ENCODE results near the gene NHSL2. TPM values are rescaled to one million over a fixed set of nuclear protein-coding genes. Genes with fewer than 3 reads are reported as not detected.

Gene NHSL2
- total and polyA plus RNA-seq, 2 of the 13 experiments (the other 11 are each of a cell fraction or from before 2014, with no cell fraction given): not detected

DNA sequence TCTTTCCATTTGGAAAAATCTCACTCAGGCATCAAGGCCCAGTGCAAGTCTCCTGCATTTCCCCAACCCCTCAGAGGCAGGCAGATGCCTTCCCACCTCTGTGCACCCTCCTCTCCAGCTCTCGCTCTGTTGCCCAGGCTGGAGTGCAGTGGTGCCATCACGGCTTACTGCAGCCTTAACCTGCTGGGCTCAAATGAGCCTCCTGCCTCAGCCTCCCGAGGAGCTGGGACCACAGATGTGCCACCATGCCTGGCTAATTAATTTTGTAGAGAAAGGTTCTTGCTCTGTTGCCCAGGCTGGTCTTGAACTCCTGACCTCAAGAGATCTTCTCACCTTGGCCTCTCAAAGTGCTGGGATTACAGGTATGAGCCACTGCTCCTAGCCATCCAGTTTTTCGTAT lies 95.8 kb downstream of the NHSL2 start (continued):
- TF ChIP-seq MAFK (conservative IDR thresholded peaks at IDR 0.05 in 1 of 2, IDR thresholded peaks at IDR 0.05 in 1 of 2; ENCODE audit: low read length in 2 of 2) (no peak), ZNF251 (CRISPR knock-in tag; IDR thresholded peaks at IDR 0.05) (no peak), PCBP1 (IDR thresholded peaks at IDR 0.05; ENCODE audit: borderline replicate concordance, low read depth, low read length) (no peak), KDM3A (CRISPR knock-in tag; IDR thresholded peaks at IDR 0.05; ENCODE audit: low read depth) (no peak), SMC3 (IDR thresholded peaks at IDR 0.05; ENCODE audit: low read length) (no peak), NFIC (IDR thresholded peaks at IDR 0.05; ENCODE audit: low read length) (no peak), U2AF2 (IDR thresholded peaks at IDR 0.05; ENCODE audit: low read depth, low read length) (no peak), ZBTB21 (CRISPR knock-in tag; IDR thresholded peaks at IDR 0.05) (no peak)
- TF ChIP-seq, protein P1, sequence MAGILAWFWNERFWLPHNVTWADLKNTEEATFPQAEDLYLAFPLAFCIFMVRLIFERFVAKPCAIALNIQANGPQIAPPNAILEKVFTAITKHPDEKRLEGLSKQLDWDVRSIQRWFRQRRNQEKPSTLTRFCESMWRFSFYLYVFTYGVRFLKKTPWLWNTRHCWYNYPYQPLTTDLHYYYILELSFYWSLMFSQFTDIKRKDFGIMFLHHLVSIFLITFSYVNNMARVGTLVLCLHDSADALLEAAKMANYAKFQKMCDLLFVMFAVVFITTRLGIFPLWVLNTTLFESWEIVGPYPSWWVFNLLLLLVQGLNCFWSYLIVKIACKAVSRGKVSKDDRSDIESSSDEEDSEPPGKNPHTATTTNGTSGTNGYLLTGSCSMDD (CRISPR knock-in tag; IDR thresholded peaks at IDR 0.05): no peak

DNA sequence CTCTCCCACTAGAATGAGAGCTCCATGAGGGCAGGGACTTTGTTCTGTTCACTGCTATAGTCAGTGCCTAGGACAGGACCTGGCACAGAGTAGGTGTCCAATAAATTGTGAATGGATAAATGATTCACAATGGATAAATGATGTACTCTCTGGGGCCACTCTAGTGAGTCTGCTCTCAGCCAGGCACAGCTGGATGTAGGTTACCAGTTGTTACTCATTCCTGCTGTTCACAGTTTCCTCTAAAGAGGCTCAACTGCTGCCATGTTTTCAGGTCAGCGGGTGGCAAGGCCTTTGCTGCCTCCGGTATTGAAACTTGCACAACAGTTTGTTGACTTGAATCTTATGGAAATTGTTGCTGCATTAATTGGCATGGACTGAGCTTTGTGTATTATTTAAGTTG lies 99.1 kb downstream of the NHSL2 start:
- in situ Hi-C loops (cut with HindIII; ENCODE audit: extremely low pct_ligation_motif_present, low pct_unique_long_range_greater_than_20kb): no loop called here
- TF ChIP-seq ZNF44 (CRISPR knock-in tag; IDR thresholded peaks at IDR 0.05): no peak
- TF ChIP-seq, protein P2, sequence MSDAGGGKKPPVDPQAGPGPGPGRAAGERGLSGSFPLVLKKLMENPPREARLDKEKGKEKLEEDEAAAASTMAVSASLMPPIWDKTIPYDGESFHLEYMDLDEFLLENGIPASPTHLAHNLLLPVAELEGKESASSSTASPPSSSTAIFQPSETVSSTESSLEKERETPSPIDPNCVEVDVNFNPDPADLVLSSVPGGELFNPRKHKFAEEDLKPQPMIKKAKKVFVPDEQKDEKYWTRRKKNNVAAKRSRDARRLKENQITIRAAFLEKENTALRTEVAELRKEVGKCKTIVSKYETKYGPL (CRISPR knock-in tag; IDR thresholded peaks at IDR 0.05): no peak
- TF ChIP-seq, protein P3, sequence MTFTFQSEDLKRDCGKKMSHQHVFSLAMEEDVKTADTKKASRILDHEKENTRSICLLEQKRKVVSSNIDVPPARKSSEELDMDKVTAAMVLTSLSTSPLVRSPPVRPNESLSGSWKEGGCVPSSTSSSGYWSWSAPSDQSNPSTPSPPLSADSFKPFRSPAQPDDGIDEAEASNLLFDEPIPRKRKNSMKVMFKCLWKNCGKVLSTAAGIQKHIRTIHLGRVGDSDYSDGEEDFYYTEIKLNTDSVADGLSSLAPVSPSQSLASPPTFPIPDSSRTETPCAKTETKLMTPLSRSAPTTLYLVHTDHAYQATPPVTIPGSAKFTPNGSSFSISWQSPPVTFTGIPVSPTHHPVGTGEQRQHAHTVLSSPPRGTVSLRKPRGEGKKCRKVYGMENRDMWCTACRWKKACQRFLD (CRISPR knock-in tag; IDR thresholded peaks at IDR 0.05; ENCODE audit: borderline replicate concordance): no peak
- TF ChIP-seq ZSCAN22 (CRISPR knock-in tag; IDR thresholded peaks at IDR 0.05): no peak
- no peak for TF ChIP-seq GATAD2A (CRISPR knock-in tag; IDR thresholded peaks at IDR 0.05)
- TF ChIP-seq SETDB1 (CRISPR knock-in tag; IDR thresholded peaks at IDR 0.05; ENCODE audit: borderline replicate concordance): no peak
- no peak for TF ChIP-seq FLYWCH1 (CRISPR knock-in tag; IDR thresholded peaks at IDR 0.05)
- TF ChIP-seq, protein P4, sequence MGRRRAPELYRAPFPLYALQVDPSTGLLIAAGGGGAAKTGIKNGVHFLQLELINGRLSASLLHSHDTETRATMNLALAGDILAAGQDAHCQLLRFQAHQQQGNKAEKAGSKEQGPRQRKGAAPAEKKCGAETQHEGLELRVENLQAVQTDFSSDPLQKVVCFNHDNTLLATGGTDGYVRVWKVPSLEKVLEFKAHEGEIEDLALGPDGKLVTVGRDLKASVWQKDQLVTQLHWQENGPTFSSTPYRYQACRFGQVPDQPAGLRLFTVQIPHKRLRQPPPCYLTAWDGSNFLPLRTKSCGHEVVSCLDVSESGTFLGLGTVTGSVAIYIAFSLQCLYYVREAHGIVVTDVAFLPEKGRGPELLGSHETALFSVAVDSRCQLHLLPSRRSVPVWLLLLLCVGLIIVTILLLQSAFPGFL (CRISPR knock-in tag; IDR thresholded peaks at IDR 0.05): no peak
- no peak for TF ChIP-seq ATM (IDR thresholded peaks at IDR 0.05; ENCODE audit: borderline replicate concordance)
- no peak for TF ChIP-seq MEIS1 (CRISPR knock-in tag; IDR thresholded peaks at IDR 0.05; ENCODE audit: borderline replicate concordance)
- TF ChIP-seq SP2 (CRISPR knock-in tag; IDR thresholded peaks at IDR 0.05): no peak
- TF ChIP-seq, protein P5, sequence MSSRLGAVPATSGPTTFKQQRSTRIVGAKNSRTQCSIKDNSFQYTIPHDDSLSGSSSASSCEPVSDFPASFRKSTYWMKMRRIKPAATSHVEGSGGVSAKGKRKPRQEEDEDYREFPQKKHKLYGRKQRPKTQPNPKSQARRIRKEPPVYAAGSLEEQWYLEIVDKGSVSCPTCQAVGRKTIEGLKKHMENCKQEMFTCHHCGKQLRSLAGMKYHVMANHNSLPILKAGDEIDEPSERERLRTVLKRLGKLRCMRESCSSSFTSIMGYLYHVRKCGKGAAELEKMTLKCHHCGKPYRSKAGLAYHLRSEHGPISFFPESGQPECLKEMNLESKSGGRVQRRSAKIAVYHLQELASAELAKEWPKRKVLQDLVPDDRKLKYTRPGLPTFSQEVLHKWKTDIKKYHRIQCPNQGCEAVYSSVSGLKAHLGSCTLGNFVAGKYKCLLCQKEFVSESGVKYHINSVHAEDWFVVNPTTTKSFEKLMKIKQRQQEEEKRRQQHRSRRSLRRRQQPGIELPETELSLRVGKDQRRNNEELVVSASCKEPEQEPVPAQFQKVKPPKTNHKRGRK (CRISPR knock-in tag; IDR thresholded peaks at IDR 0.05): no peak

More for the DNA sequence above, 99.1 kb downstream of the NHSL2 start:
- Histone ChIP-seq H3K4me1 (ENCODE audit: insufficient read depth, low read length) (no peaks in the 10 kb centered on the region), H3K36me3 (replicated peaks in 1 of 2; ENCODE audit: control insufficient read depth in 1 of 2, insufficient read depth in 2 of 2, low read length in 2 of 2) (no peaks in the 10 kb centered on the region), H3K79me2 (ENCODE audit: insufficient read depth, low read length) (no peaks in the 10 kb centered on the region), H4K20me1 (ENCODE audit: insufficient read depth, low read length) (no peaks in the 10 kb centered on the region), H3K9me3 (ENCODE audit: low read length) (no peaks in the 10 kb centered on the region), H3K27ac (ENCODE audit: extremely low read length, insufficient read depth, low read length) (no peak overlapping the region), H3K4me2 (ENCODE audit: low read depth, low read length) (no peak overlapping the region), H3K9ac (ENCODE audit: insufficient read depth, low read depth, low read length) (no peak overlapping the region), H3K4me3 (replicated peaks in 1 of 3; ENCODE audit: insufficient read depth in 1 of 3, low read depth in 2 of 3, low read length in 3 of 3) (no peak overlapping the region), H3K27me3 (ENCODE audit: control insufficient read depth in 1 of 2, insufficient read depth in 2 of 2, low read length in 2 of 2) (no peaks in the 10 kb centered on the region), H2AFZ (ENCODE audit: low read length) (no peak overlapping the region)
- no CpG with 5 or more reads among the region's 2 CpGs for WGBS (ENCODE audit: low lambda C conversion rate)
- FAIRE-seq (no peak), ATAC-seq (no peak), DNase-seq (ENCODE audit: low spot score) (no peak)
- no TSS peak for BruUV-seq (replicated peaks)
- POLR2A ChIA-PET: no interaction called here
- intact Hi-C loops (cut with micrococcal nuclease; ENCODE audit: unreplicated experiment): no loop called here
- CTCF ChIA-PET (ENCODE audit: low intra/inter-chr PET ratio, low total read pairs): no interaction called here

Data from HepG2 (cell line).